Naive B cell (primary cell): ENCODE results near the gene SHC4. TPM values are rescaled to one million over a fixed set of nuclear protein-coding genes. Genes with fewer than 3 reads are reported as not detected.

Experiments
- ATAC-seq, 2 donors: fragments of 150-1000 bp; cut with Tn5 transposase; 2 replicates each; pipeline ENCODE4 v1.10.0; 2021; ENCODE audit warnings: low read depth in 2 of 2, mild to moderate bottlenecking in 2 of 2, moderate library complexity in 2 of 2
- DNase-seq: peaks from one replicate; pipeline ENCODE4 v3.0.0; 2022
- H3K27ac Mint-ChIP-seq, 6 donors: one replicate each; pipeline ENCODE4 v1.8.0; 2020 to 2022; ENCODE audit warnings: mild to moderate bottlenecking in 6 of 6, mixed read lengths in 6 of 6, moderate library complexity in 5 of 6, inconsistent platforms in 2 of 6
- H3K27me3 Mint-ChIP-seq, 3 donors: one replicate each; pipeline ENCODE4 v1.8.0; 2021 to 2022; ENCODE audit warnings: mixed read lengths in 3 of 3, mild to moderate bottlenecking in 1 of 3
- H3K36me3 Mint-ChIP-seq, 2 donors: one replicate each; pipeline ENCODE4 v1.8.0; 2020 to 2022; ENCODE audit warnings: mixed read lengths in 2 of 2, inconsistent platforms in 1 of 2, mild to moderate bottlenecking in 1 of 2
- H3K4me1 Mint-ChIP-seq, 3 donors: one replicate each; pipeline ENCODE4 v1.8.0; 2020 to 2022; ENCODE audit warnings: mixed read lengths in 3 of 3, inconsistent platforms in 1 of 3, mild to moderate bottlenecking in 1 of 3, moderate library complexity in 1 of 3
- H3K4me3 Mint-ChIP-seq, 8 donors: one replicate each; pipeline ENCODE4 v1.8.0; 2020 to 2022; ENCODE audit warnings: mild to moderate bottlenecking in 8 of 8, mixed read lengths in 8 of 8, moderate library complexity in 8 of 8, inconsistent platforms in 2 of 8
- H3K9me3 Mint-ChIP-seq, 7 donors: one replicate each; pipeline ENCODE4 v1.8.0; 2020 to 2022; ENCODE audit warnings: mixed read lengths in 7 of 7, mild to moderate bottlenecking in 5 of 7, inconsistent platforms in 2 of 7, moderate library complexity in 1 of 7
- polyA plus RNA-seq, 6 donors: library from polyadenylated mRNA; unstranded; fragments of 300-500 nt; fragmentation: Illumina TruSeq; gene quantifications; one replicate each; pipeline ENCODE4 v1.2.3, GENCODE V29; 2021; ENCODE audit warnings: low read depth in 6 of 6

Gene SHC4
- polyA plus RNA-seq, 6 donors from 2014 or later, result not detected

DNA sequence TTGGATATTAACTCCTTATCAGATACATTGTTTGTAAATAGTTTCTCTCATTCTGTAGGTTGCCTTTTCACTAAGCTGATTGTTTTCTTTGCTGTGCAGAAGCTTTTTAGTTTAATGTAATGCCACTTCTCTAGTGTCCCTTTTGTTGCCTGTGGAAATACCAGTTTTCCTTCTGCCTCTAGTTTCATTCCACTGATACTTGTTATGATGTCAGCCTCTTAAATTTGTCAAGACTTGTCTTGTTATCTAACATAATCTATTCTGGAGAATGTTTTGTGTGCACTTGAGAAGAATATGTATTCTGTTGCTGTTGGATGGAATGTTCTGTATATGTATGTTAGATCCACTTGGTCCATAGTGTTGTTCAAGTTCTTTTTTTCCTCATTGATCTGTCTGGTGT, 134.8 kb downstream of the SHC4 start:
- Mint-ChIP-seq H3K27me3 (peaks cover 16 to 26% (median 17%) of the 10 kb centered on the region in 3 donors), H3K9me3 (peaks cover 9 to 28% (median 20%) of the 10 kb centered on the region in 7 donors), H3K27ac (no peak overlapping the region), H3K36me3 (peaks cover 5 to 19% of the 10 kb centered on the region in 2 donors), H3K4me1 (no peaks in the 10 kb centered on the region), H3K4me3 (no peak overlapping the region)
- no peak for DNase-seq
- ATAC-seq, result no peak

DNA sequence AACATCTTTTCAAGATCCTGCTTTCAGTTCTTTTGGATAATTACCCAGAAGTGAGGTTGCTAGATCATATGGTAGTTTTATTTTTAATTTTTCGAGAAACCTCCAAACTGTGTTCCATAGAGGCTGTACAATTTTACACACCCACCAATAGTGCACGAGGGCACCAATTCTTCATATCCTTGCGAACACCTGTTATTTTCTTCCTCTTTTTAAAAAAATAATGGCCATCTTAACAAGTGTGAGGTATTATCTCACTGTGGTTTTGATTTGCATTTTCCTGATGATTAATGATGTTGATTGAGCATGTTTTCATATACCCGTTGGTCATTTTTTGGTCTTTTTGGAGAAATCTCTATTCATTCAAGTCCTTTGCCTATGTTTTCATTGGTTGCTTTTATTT, 135.2 kb downstream of the SHC4 start:
- Mint-ChIP-seq H3K27me3 (peaks cover 14 to 26% (median 14%) of the 10 kb centered on the region in 3 donors), H3K4me3 (no peak overlapping the region), H3K36me3 (peaks cover under 1 to 16% of the 10 kb centered on the region in 2 donors), H3K27ac (no peak overlapping the region), H3K4me1 (no peaks in the 10 kb centered on the region), H3K9me3 (peaks cover 9 to 23% (median 18%) of the 10 kb centered on the region in 7 donors)
- DNase-seq (no peak), ATAC-seq (no peak)

DNA sequence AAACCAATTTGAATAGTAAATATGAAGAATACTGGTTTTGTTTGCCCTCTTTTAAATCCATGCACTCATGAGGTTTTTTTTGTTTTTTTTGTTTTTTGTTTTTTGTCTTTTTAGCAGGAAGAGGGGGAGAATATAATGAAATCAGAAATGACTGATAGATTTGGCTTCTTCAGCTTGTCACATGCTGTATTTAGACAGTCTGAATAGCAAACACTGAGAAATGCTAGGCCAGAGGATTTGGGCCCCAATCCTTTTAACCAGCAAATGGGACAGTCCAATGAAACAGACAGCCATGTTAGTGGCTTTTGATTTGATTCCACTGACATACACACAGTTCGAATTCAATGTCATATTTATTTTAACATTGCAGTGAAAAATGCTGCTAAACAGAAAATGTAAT, 138.6 kb downstream of the SHC4 start:
- Mint-ChIP-seq H3K9me3 (peaks cover 0 to 5% (median 0%) of the 10 kb centered on the region in 7 donors), H3K27ac (no peak overlapping the region), H3K4me3 (no peak overlapping the region), H3K4me1 (no peaks in the 10 kb centered on the region), H3K27me3 (peaks cover 7 to 19% (median 17%) of the 10 kb centered on the region in 3 donors), H3K36me3 (peaks cover 0 to 8% of the 10 kb centered on the region in 2 donors)
- ATAC-seq (no peak), DNase-seq (no peak)

DNA sequence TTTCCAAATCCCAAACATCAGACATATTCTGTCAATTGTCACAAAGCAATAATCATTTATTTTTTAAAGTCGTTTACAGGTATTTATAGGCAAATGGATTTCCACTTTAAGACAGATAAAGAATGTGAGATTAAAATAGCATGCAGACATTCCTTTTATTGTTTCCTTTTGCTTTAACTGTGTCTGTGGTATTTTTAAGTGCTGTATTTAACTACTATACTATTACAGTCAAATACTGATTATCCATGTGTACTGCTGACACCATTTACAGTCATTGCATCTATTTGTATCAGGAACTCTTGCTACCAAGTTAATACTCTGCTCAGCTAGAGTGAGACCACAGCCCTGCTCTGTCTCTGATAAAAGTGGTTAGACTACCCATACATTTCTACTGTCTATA, 140.0 kb downstream of the SHC4 start:
- no peak for ATAC-seq
- Mint-ChIP-seq H3K27me3 (peaks cover 7 to 18% (median 11%) of the 10 kb centered on the region in 3 donors), H3K27ac (no peak overlapping the region), H3K4me3 (no peak overlapping the region), H3K4me1 (no peaks in the 10 kb centered on the region), H3K9me3 (peaks cover 0 to 5% (median 0%) of the 10 kb centered on the region in 7 donors), H3K36me3 (peaks cover 0 to 8% of the 10 kb centered on the region in 2 donors)
- no peak for DNase-seq

DNA sequence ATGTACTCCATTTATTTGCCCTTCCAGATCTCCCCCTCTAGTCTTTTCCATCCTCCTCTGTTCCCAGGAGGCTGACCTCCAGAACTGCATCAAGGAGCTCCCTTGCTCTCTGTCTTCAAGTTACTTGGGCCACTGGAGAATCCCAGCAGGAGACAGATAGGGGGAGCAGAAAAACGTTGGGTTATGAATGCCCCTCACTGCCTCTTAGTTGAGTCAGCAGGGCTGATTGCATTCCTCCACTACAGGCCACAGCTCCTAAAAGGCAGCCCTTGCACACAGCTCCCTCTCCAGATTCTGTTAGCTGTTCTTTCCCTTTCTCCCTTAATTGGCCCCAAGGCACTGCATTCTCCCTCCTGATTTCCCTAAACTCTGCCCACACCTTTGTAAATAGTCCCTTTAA, 140.5 kb downstream of the SHC4 start:
- Mint-ChIP-seq H3K4me3 (no peak overlapping the region), H3K27me3 (peaks cover 7 to 18% (median 10%) of the 10 kb centered on the region in 3 donors), H3K36me3 (peaks cover 0 to 8% of the 10 kb centered on the region in 2 donors), H3K4me1 (no peaks in the 10 kb centered on the region), H3K27ac (no peak overlapping the region), H3K9me3 (peaks cover 0 to 5% (median 0%) of the 10 kb centered on the region in 7 donors)
- no peak for ATAC-seq
- no peak for DNase-seq

DNA sequence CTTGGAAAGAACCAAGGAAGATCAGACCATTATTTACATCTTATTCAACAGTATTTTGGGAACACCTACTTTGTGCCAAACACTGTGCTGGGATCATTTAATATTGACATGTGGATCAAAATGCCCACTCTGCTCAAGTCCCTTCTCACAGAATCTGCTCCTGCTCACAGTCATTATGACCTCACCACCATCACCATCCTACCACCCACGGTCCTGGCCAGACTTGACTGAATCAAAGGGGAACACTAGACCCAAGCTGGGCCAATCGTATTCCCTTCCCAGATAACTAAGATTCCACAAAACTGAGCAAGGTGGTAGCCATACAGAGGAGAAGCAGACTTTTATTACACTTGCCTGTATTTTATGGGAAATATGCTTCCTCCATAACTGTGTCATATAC, 149.4 kb downstream of the SHC4 start:
- H3K4me1 Mint-ChIP-seq, result peaks cover 14 to 19% (median 18%) of the 10 kb centered on the region in 3 donors
- peaks cover 9 to 22% (median 13%) of the 10 kb centered on the region in 3 donors for H3K27me3 Mint-ChIP-seq
- no peak overlapping the region for H3K27ac Mint-ChIP-seq
- DNase-seq (no peak), ATAC-seq (no peak)
- H3K9me3 Mint-ChIP-seq, result no peaks in the 10 kb centered on the region
- H3K36me3 Mint-ChIP-seq, result no peaks in the 10 kb centered on the region
- H3K4me3 Mint-ChIP-seq, result peak overlapping the region in 1 of 8 donors; percentile 31

DNA sequence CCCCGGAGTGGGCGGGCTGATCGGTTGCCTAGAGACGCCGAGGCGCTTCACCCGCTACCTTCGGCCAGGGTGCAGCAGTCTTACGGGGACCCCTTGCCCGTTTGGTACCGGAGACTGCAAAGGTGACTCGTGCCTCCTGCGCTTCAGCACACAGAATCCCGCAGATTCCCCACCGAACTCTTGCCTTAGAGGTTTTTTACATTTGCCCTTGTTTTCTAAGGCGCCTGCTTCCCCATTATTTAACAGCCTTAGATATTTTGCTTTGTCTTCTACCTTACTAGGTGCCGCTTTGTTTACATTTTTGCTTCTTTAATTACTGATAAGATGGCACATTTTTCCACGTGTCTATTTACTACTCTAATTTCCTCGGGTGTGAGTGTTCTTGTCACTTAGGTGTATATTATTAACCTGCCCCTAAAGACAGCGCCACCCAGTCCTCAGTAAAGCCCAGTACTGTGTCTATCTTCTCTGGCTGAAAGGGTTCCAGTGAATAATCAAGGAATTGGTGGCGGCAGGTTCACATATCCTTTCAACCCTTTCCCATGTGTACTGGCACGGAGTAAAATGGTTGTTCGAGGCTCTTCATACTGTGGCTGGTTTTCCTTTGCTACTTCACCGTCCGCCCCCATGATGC, 152.3 kb downstream of the SHC4 start:
- no peak for ATAC-seq

DNA sequence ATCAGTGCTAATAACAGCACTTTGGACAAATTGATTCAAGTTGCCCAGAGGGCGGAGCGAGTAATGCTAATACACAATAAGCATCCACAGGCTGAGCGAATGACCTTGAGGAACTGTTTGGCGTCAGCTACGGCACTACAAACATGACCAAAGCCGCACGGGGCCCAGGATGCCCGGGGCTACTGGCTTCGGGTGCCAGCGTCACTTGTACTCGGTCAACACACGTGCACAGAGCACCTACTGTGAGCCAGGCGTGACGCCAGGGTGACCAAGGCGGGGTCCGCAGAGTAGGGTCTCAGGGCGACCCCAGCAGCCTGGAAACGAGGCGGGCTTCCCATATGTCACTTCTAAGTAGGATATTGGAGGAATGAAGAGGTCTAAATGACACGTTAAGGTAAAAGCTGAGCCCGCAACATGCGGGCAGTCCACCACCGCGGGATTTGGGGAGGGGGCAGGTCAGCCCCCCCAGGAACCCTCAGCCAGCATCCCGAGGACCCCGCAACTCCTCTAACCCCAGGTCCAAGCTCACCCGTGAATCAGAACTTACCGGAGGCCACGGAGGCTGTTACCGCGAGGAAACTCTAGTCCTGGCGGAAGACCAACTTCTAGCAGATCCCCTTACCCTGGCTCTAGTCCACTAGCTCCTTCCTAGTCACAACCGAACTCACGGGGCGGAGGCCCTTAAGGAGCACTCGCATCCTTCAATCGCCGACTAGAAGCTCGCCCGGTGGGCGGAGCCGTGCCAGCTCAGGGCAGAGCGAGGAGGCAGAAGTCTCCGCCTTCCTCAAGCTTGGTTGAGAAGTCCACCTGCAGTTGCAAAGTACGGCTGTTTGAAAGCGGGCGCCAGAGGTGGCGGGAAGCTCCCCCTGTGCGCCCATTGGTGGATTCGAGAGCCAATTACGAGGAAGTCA, 153.1 kb downstream of the SHC4 start, which contains the start of gene CEP152:
CEP152 (minus strand) TSS at position 656 of the 911 bp plus-strand sequence. CDS start 5,420 bp downstream, outside the sequence.
- ATAC-seq (peak; percentile 92 to 94), DNase-seq (peak; percentile 98)

More for the DNA sequence above, 152.3 kb downstream of the SHC4 start:
- Mint-ChIP-seq H3K27me3 (peaks cover 9 to 22% (median 13%) of the 10 kb centered on the region in 3 donors), H3K4me3 (peak overlapping the region; percentile 91 to 97 (median 95)), H3K4me1 (peaks cover 20 to 26% (median 25%) of the 10 kb centered on the region in 3 donors), H3K36me3 (no peaks in the 10 kb centered on the region), H3K27ac (peak overlapping the region in 5 of 6 donors; percentile 6 to 87 (median 73)), H3K9me3 (no peaks in the 10 kb centered on the region)
- no peak for DNase-seq

DNA sequence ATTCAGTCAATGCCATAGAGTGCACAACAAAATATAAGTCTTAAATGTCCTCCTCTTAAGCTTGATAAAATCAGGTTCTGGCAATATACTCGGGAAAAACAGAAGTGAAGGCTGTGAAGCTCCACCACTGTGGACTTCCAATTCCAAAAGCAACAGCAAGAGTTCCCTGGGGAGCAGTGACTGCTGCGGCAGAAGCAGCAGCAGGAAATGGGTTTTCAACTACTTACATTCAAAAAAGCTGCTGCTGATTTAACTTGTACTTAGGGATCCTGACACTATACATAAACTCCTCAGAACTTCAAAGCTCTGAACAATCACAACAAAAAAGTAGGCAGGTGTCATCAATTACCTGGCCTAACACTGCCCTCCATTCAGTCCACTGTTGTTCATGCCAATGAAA, 157.6 kb downstream of the SHC4 start:
- Mint-ChIP-seq H3K4me3 (no peak overlapping the region), H3K27me3 (no peaks in the 10 kb centered on the region), H3K4me1 (peaks cover 23 to 26% (median 26%) of the 10 kb centered on the region in 3 donors), H3K36me3 (peaks cover 0 to 10% of the 10 kb centered on the region in 2 donors), H3K9me3 (no peaks in the 10 kb centered on the region), H3K27ac (peak overlapping the region in 1 of 6 donors; percentile 1)
- ATAC-seq (no peak), DNase-seq (no peak)

More for the DNA sequence above, 153.1 kb downstream of the SHC4 start, which contains the start of gene CEP152:
- peaks cover 9 to 22% (median 13%) of the 10 kb centered on the region in 3 donors for H3K27me3 Mint-ChIP-seq
- peak within 1 kb of the TSS; percentile 91 to 97 (median 95) for H3K4me3 Mint-ChIP-seq
- no peaks in the 10 kb centered on the region for H3K9me3 Mint-ChIP-seq
- peak within 1 kb of the TSS; percentile 81 to 95 (median 91) for H3K27ac Mint-ChIP-seq
- peaks cover 26 to 31% (median 30%) of the 10 kb centered on the region in 3 donors for H3K4me1 Mint-ChIP-seq
- no peaks in the 10 kb centered on the region for H3K36me3 Mint-ChIP-seq

DNA sequence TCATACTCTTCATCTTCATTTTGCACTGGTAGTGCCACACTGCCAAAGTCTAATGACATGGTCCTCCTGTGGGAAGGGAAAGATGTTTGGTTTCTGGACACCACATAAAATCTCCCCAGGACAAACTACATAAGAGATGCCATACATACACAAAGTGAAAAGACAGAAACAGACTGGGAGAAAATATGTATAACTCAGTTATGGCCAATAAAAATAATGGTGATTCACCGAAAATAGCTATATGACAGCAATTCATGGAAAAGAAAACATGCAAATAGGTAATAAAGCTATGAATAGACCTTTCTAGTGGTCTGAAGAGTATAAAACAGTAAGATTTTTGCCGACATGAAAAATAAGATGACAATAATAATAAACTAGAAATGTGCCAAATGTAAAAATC, 158.1 kb downstream of the SHC4 start:
- H3K36me3 Mint-ChIP-seq, result peaks cover 0 to 10% of the 10 kb centered on the region in 2 donors
- H3K4me3 Mint-ChIP-seq, result no peak overlapping the region
- DNase-seq (no peak), ATAC-seq (no peak)
- peaks cover 23 to 28% (median 27%) of the 10 kb centered on the region in 3 donors for H3K4me1 Mint-ChIP-seq
- H3K27ac Mint-ChIP-seq, result no peak overlapping the region
- H3K27me3 Mint-ChIP-seq, result no peaks in the 10 kb centered on the region
- no peaks in the 10 kb centered on the region for H3K9me3 Mint-ChIP-seq

DNA sequence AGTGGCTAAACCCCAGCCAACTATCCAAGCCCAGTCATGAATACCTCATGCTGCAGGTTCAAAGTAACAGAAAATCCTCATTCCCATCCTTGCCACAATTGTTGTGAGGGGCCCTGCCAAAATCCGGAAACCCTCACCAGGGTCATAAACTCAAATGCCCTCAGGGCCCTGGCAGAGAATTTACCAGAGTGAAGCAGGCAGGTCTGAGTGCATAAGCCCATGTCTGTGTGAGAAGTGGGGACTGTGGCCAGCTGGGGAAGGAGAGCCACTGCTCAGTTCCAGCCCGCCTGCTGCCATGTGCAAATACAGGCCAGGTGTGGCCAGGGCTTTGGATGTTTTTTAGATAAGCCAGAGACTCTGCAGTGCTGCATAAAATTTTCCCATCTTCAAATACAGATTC, 159.8 kb downstream of the SHC4 start:
- H3K36me3 Mint-ChIP-seq, result peaks cover 0 to 10% of the 10 kb centered on the region in 2 donors
- H3K4me1 Mint-ChIP-seq, result peaks cover 17 to 19% (median 18%) of the 10 kb centered on the region in 3 donors
- H3K27me3 Mint-ChIP-seq, result no peaks in the 10 kb centered on the region
- no peak for ATAC-seq
- DNase-seq, result no peak
- H3K4me3 Mint-ChIP-seq, result no peak overlapping the region
- H3K27ac Mint-ChIP-seq, result no peak overlapping the region
- H3K9me3 Mint-ChIP-seq, result no peaks in the 10 kb centered on the region

DNA sequence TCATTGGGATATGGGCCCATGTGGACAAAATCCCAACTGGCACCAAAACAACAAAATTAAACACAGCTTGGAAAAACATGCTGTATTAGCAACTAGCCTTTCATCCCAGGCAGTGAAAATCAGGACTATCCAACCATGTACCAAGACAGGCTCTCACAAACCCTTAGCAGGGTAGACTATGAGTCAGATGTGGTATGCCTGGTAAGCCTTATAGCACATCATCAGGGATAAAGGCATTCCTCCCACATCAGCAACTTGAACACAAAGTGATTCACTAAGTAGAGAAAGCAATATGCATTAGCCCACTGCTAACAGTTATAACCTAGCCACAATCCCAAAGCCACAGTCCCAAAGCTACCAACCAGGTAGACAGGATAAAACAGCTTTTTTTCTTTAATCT, 160.9 kb downstream of the SHC4 start:
- H3K4me1 Mint-ChIP-seq, result peaks cover 17 to 19% (median 18%) of the 10 kb centered on the region in 3 donors
- ATAC-seq (no peak), DNase-seq (no peak)
- no peaks in the 10 kb centered on the region for H3K9me3 Mint-ChIP-seq
- no peak overlapping the region for H3K27ac Mint-ChIP-seq
- peaks cover 0 to 10% of the 10 kb centered on the region in 2 donors for H3K36me3 Mint-ChIP-seq
- H3K4me3 Mint-ChIP-seq, result no peak overlapping the region
- H3K27me3 Mint-ChIP-seq, result no peaks in the 10 kb centered on the region

DNA sequence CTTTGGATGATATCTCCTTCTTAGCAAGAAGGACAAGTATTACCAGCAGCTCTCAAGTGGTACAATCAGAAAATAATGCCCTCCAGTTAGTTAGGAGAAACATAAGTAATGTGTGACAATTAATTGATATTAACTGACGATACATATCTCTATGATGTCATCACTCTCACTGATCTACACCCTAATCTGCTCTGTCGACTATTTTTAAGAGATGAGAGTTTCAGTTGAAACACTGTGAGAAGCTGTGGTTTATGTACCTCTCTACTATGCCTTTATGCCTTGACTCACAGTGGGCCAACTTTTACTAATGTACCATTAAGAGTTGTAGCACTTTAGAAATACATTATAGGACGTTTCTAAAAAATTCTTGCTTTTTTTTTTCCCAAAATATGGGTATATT, 161.5 kb downstream of the SHC4 start:
- no peaks in the 10 kb centered on the region for H3K27me3 Mint-ChIP-seq
- no peak for ATAC-seq
- H3K36me3 Mint-ChIP-seq, result peaks cover 0 to 12% of the 10 kb centered on the region in 2 donors
- H3K4me1 Mint-ChIP-seq, result peaks cover 17 to 24% (median 22%) of the 10 kb centered on the region in 3 donors
- H3K27ac Mint-ChIP-seq, result no peak overlapping the region
- no peaks in the 10 kb centered on the region for H3K9me3 Mint-ChIP-seq
- H3K4me3 Mint-ChIP-seq, result no peak overlapping the region
- DNase-seq, result no peak
